Mesenchymal stem cell (in vitro differentiated cells and primary cell): Measurements from ENCODE around the gene GJA9.

Source experiments
- DNase-seq: peaks from one replicate; pipeline ENCODE4 v3.0.0-alpha.2; 2013
- H2AFZ ChIP-seq: one replicate; pipeline ENCODE4 v1.6.1; 2013; ENCODE audit warnings: low read depth, mild to moderate bottlenecking, control low read depth, inconsistent platforms, low read length, moderate library complexity
- H2AK5ac ChIP-seq: 2 replicates; pipeline ENCODE4 v1.6.1; 2013; ENCODE audit warnings: low read length, moderate library complexity, mild to moderate bottlenecking, inconsistent platforms; ENCODE audit not compliant: severe bottlenecking
- H2BK120ac ChIP-seq: one replicate; pipeline ENCODE4 v1.6.1; 2013; ENCODE audit warnings: low read depth, mild to moderate bottlenecking, inconsistent platforms, low read length, moderate library complexity
- H2BK12ac ChIP-seq, 2 experiments: one replicate each; pipeline ENCODE4 v1.6.1; 2013; ENCODE audit warnings: inconsistent platforms in 2 of 2, low read length in 2 of 2, mild to moderate bottlenecking in 2 of 2, moderate library complexity in 2 of 2, control low read depth in 1 of 2
- H2BK15ac ChIP-seq: one replicate; pipeline ENCODE4 v1.6.1; 2013; ENCODE audit warnings: mild to moderate bottlenecking, low read depth, inconsistent platforms; ENCODE audit not compliant: poor library complexity, severe bottlenecking
- H2BK5ac ChIP-seq: 2 replicates; pipeline ENCODE4 v1.6.1; 2013; ENCODE audit warnings: low read depth, mild to moderate bottlenecking, low read length, control low read depth, inconsistent platforms; ENCODE audit not compliant: poor library complexity, severe bottlenecking
- H3K14ac ChIP-seq, 2 experiments: one replicate each; pipeline ENCODE4 v1.6.1; 2013; ENCODE audit warnings: inconsistent platforms in 2 of 2, low read length in 2 of 2, control low read depth in 1 of 2, mild to moderate bottlenecking in 1 of 2, moderate library complexity in 1 of 2
- H3K18ac ChIP-seq, 2 experiments: one replicate each; pipeline ENCODE4 v1.6.1; 2013; ENCODE audit warnings: inconsistent platforms in 2 of 2, low read length in 2 of 2, control low read depth in 1 of 2, low read depth in 1 of 2, mild to moderate bottlenecking in 1 of 2
- H3K23ac ChIP-seq, 2 experiments: one replicate each; pipeline ENCODE4 v1.6.1; 2013; ENCODE audit warnings: inconsistent platforms in 2 of 2, low read length in 2 of 2, mild to moderate bottlenecking in 2 of 2, moderate library complexity in 2 of 2, control low read depth in 1 of 2
- H3K27ac ChIP-seq: 2 replicates; pipeline ENCODE4 v1.5.1; 2013; ENCODE audit warnings: mild to moderate bottlenecking, moderate library complexity, low read length, control low read depth, inconsistent platforms; ENCODE audit not compliant: poor library complexity, severe bottlenecking
- H3K27me3 ChIP-seq, 2 experiments: 2 replicates each; pipeline versions ENCODE4 v1.6.1 to v1.7.0; 2013; ENCODE audit warnings: low read length in 2 of 2, mild to moderate bottlenecking in 2 of 2, moderate library complexity in 2 of 2, control low read depth in 1 of 2, inconsistent platforms in 1 of 2; ENCODE audit not compliant: control insufficient read depth in 1 of 2, insufficient read depth in 1 of 2
- H3K36me3 ChIP-seq, 2 experiments: 2 replicates each; pipeline versions ENCODE4 v1.6.1 to v1.7.0; 2013; ENCODE audit warnings: low read length in 2 of 2, control low read depth in 1 of 2, inconsistent platforms in 1 of 2, low read depth in 1 of 2, mild to moderate bottlenecking in 1 of 2; ENCODE audit not compliant: insufficient read depth in 2 of 2, control insufficient read depth in 1 of 2
- H3K4ac ChIP-seq, 2 experiments: one replicate each; pipeline ENCODE4 v1.6.1; 2013; ENCODE audit warnings: inconsistent platforms in 2 of 2, low read length in 2 of 2, mild to moderate bottlenecking in 2 of 2, moderate library complexity in 2 of 2, control low read depth in 1 of 2, low read depth in 1 of 2
- H3K4me1 ChIP-seq: 2 replicates; pipeline ENCODE4 v1.6.1; 2013; ENCODE audit warnings: low read depth, low read length, control low read depth; ENCODE audit not compliant: control insufficient read depth, insufficient read depth
- H3K4me2 ChIP-seq: 2 replicates; pipeline ENCODE4 v1.6.1; 2013; ENCODE audit warnings: low read length, mild to moderate bottlenecking, inconsistent platforms; ENCODE audit not compliant: poor library complexity, severe bottlenecking
- H3K4me3 ChIP-seq, 2 experiments: 2 replicates each; pipeline versions ENCODE4 v1.5.1 to v1.7.0; 2013; ENCODE audit warnings: low read length in 2 of 2, mild to moderate bottlenecking in 2 of 2, control low read depth in 1 of 2, low read depth in 1 of 2; ENCODE audit not compliant: insufficient read depth in 1 of 2
- H3K79me1 ChIP-seq: replicated peaks from 2 replicates; pipeline ENCODE4 v1.6.1; 2013; ENCODE audit warnings: mild to moderate bottlenecking, control low read depth, low read length, inconsistent platforms; ENCODE audit not compliant: poor library complexity, severe bottlenecking
- H3K9ac ChIP-seq: 2 replicates; pipeline ENCODE4 v1.7.0; 2013; ENCODE audit warnings: mild to moderate bottlenecking, low read length, moderate library complexity
- H3K9me3 ChIP-seq: 2 replicates; pipeline ENCODE4 v1.7.0; 2013; ENCODE audit warnings: mild to moderate bottlenecking, low read length; ENCODE audit not compliant: control insufficient read depth
- H4K8ac ChIP-seq: one replicate; pipeline ENCODE4 v1.6.1; 2013; ENCODE audit warnings: inconsistent platforms, mild to moderate bottlenecking, low read length, moderate library complexity
- H4K91ac ChIP-seq: one replicate; pipeline ENCODE4 v1.6.1; 2013; ENCODE audit warnings: mild to moderate bottlenecking, low read length, inconsistent platforms
- WGBS: methylation state at CpG from one replicate; pipeline ENCODE4 v1.1.7; 2013; ENCODE audit warnings: mixed read lengths; 5-methylcytosine and 5-hydroxymethylcytosine counted together

GJA9 gene

DNA sequence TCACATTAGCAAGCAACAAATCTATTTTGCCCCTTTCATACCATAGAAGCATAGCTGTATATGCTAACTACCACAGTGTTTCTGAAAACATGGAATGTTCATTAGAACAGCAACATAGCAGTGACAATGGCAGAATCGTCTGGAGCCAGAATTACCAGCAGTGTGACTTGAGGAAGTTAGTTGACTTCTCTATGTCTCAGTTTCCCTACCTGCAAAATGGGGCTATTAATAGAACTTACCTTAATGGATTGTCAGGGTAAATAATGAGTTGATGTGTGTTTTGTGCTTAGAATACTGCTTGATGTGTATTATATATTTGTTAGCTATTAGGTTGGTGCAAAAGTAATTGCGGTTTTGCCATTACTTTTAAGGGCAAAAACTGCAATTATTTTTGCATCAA is 14.8 kb upstream of the GJA9 start:
- Histone ChIP-seq H3K4me3 (no peak overlapping the region), H3K9me3 (no peaks in the 10 kb centered on the region), H2AFZ (no peak overlapping the region), H3K4ac (no peak overlapping the region), H3K4me1 (no peaks in the 10 kb centered on the region), H2BK15ac (no peak overlapping the region), H3K79me1 (no peaks in the 10 kb centered on the region), H4K91ac (no peak overlapping the region), H3K36me3 (peaks cover 0 to 7% of the 10 kb centered on the region in 2 experiments), H2BK120ac (no peak overlapping the region), H3K9ac (no peak overlapping the region), H2BK5ac (no peak overlapping the region), H3K27me3 (no peaks in the 10 kb centered on the region), H3K4me2 (no peak overlapping the region), H3K27ac (no peak overlapping the region), H2AK5ac (no peak overlapping the region), H3K18ac (no peak overlapping the region), H3K23ac (no peak overlapping the region), H3K14ac (no peak overlapping the region), H2BK12ac (no peak overlapping the region), H4K8ac (no peak overlapping the region)
- no peak for DNase-seq
- 100% methylated on average over 2 of the region's 2 CpGs for WGBS

DNA sequence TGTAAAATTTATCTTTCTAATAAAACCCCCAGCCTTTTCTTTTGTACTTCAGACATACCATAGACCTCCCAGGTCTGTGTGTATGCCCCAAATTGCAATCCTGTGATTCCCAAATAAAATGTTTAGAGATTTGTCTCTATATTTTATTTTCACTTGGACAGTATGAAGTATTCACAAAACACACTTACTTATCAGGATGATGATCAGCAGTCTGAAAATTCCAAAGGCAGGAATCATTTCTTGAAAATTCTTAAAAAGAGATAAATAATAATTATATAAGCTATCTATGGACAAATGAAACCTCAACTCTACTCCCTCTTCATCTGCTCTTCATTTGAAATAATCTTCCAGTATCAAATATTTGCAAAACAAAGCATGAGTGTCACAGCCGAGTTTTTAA is 11.6 kb upstream of the GJA9 start:
- no peak overlapping the region for H2AFZ ChIP-seq
- H3K4me1 ChIP-seq, result no peaks in the 10 kb centered on the region
- H2BK12ac ChIP-seq, result no peak overlapping the region
- no peaks in the 10 kb centered on the region for H3K9me3 ChIP-seq
- H2BK120ac ChIP-seq, result no peak overlapping the region
- WGBS, result no CpG with 5 or more reads among the region's 1 CpG
- H3K4me3 ChIP-seq, result no peak overlapping the region
- no peak overlapping the region for H3K4me2 ChIP-seq
- no peak overlapping the region for H2BK5ac ChIP-seq
- no peak overlapping the region for H2BK15ac ChIP-seq
- no peak overlapping the region for H3K18ac ChIP-seq
- H3K9ac ChIP-seq, result no peak overlapping the region
- DNase-seq, result no peak
- no peaks in the 10 kb centered on the region for H3K79me1 ChIP-seq
- no peak overlapping the region for H3K14ac ChIP-seq
- no peak overlapping the region for H4K91ac ChIP-seq
- H3K36me3 ChIP-seq, result peaks cover 0 to 16% of the 10 kb centered on the region in 2 experiments
- no peak overlapping the region for H3K23ac ChIP-seq
- H3K27me3 ChIP-seq, result no peaks in the 10 kb centered on the region
- H2AK5ac ChIP-seq, result no peak overlapping the region
- H4K8ac ChIP-seq, result no peak overlapping the region
- H3K27ac ChIP-seq, result no peak overlapping the region
- no peak overlapping the region for H3K4ac ChIP-seq

DNA sequence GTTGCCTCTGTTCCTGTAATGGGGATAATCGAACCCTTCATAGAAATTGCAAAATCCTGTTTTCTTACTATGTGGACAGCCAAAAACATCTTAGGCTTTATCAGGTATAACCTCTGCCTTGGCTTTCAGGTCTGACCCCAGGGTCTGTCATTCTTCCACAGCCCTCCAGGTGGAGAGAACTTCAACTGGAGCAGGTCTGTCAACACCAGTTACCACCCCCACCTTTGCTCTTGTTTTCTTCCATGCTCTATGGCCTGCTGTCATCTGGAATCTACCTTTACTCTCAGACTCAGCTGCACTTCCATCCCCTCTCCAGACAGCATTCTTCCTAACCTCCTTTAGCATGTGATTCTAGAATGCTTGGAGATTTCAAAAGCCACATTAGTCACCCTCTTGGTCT is 10.4 kb upstream of the GJA9 start:
- no peak overlapping the region for H3K27ac ChIP-seq
- no peaks in the 10 kb centered on the region for H3K4me1 ChIP-seq
- H3K79me1 ChIP-seq, result no peaks in the 10 kb centered on the region
- 85% methylated on average over 1 of the region's 1 CpG for whole genome bisulfite sequencing
- no peak overlapping the region for H2BK15ac ChIP-seq
- no peak overlapping the region for H3K4me3 ChIP-seq
- no peak overlapping the region for H4K91ac ChIP-seq
- no peaks in the 10 kb centered on the region for H3K27me3 ChIP-seq
- H3K18ac ChIP-seq, result no peak overlapping the region
- H3K14ac ChIP-seq, result no peak overlapping the region
- no peak overlapping the region for H3K9ac ChIP-seq
- peaks cover 0 to 19% of the 10 kb centered on the region in 2 experiments for H3K36me3 ChIP-seq
- no peak overlapping the region for H4K8ac ChIP-seq
- H3K9me3 ChIP-seq, result no peaks in the 10 kb centered on the region
- no peak overlapping the region for H2AK5ac ChIP-seq
- no peak overlapping the region for H2BK12ac ChIP-seq
- no peak overlapping the region for H3K4me2 ChIP-seq
- no peak overlapping the region for H3K4ac ChIP-seq
- no peak for DNase-seq
- no peak overlapping the region for H2BK5ac ChIP-seq
- no peak overlapping the region for H3K23ac ChIP-seq
- no peak overlapping the region for H2BK120ac ChIP-seq
- no peak overlapping the region for H2AFZ ChIP-seq

DNA sequence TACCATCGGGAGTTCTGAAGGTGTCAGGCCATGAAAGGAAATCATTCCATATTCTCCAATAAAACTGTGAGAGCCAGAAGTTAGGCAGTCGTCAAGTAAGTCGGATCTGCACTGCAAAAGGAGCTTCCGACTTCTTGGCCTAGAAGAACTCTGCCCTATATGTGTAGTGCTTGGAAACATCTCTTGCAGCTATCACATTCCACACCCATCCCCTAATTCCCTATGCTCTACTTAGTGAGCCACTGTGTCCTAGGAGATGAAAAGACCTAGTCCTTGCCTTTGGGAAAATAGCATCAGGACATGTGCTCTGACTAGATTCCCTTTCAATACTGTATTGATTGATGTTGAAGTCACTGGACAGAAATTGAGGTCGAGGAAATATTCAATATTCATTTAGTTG is 8.2 kb upstream of the GJA9 start:
- no peak overlapping the region for H3K27ac ChIP-seq
- no peak overlapping the region for H4K8ac ChIP-seq
- no peak for DNase-seq
- H2BK12ac ChIP-seq, result no peak overlapping the region
- 94% methylated on average over 4 of the region's 5 CpGs for WGBS
- no peak overlapping the region for H4K91ac ChIP-seq
- peaks cover 0 to 22% of the 10 kb centered on the region in 2 experiments for H3K36me3 ChIP-seq
- H2AFZ ChIP-seq, result no peak overlapping the region
- H3K9me3 ChIP-seq, result no peaks in the 10 kb centered on the region
- no peak overlapping the region for H3K4ac ChIP-seq
- no peaks in the 10 kb centered on the region for H3K27me3 ChIP-seq
- no peak overlapping the region for H3K4me3 ChIP-seq
- no peak overlapping the region for H3K14ac ChIP-seq
- H2BK120ac ChIP-seq, result no peak overlapping the region
- H3K23ac ChIP-seq, result no peak overlapping the region
- no peaks in the 10 kb centered on the region for H3K4me1 ChIP-seq
- no peak overlapping the region for H2BK5ac ChIP-seq
- H2AK5ac ChIP-seq, result no peak overlapping the region
- no peaks in the 10 kb centered on the region for H3K79me1 ChIP-seq
- H2BK15ac ChIP-seq, result no peak overlapping the region
- H3K4me2 ChIP-seq, result no peak overlapping the region
- H3K9ac ChIP-seq, result no peak overlapping the region
- no peak overlapping the region for H3K18ac ChIP-seq
